Testis (tissue), 2 donors: ENCODE results near the gene MAIP1.

Experiments
- CTCF ChIP-seq, 3 experiments: fragments of 450-650 bp in 2 of 3; fragments of 200-600 bp in 1 of 3; sonication (generic) in 1 of 3; IDR thresholded peaks; one replicate each; pipeline ENCODE4 v1.5.1; 2016 to 2019; ENCODE audit warnings: antibody characterized with exemption in 3 of 3, mild to moderate bottlenecking in 2 of 3, moderate library complexity in 1 of 3
- POLR2A ChIP-seq: fragments of 450-650 bp; IDR thresholded peaks from one replicate; pipeline ENCODE4 v1.6.1; 2017; ENCODE audit warnings: antibody characterized with exemption, mild to moderate bottlenecking, moderate library complexity

DNA sequence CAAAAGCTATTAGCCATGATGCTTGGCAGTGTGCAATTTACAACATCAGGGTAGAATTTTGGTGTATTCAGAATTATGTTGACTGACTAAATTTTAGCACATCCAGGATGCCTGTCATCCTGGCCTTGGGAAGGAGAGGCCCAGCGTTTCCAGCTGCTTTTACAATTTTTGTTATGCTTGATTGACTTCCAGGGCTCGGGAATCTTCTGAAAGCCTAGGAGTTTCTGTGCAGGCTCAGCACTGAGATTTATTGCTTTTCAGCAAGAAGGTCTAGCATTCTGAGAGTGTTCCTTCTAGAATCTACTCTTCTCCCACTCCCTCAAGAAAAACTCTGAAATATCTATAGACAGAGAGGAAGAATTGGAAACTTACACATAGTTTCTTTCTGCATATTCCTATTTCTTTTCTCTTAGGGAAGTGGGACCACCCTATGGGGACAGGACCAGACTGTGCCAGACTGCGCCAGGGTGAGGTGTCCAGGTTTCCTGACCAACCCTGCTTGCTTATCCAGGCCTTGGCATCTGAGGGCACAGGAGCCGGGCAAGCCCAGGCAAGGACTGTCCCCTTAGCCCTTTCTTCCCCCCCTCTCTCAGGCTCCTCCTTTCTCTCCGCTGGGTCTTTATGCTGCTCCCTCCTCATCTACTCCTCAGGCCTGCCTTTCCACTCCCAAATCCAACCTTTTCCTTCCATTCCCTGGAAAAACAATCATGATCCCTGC is 26.9 kb downstream of the MAIP1 start:
- TF ChIP-seq CTCF (IDR thresholded peaks at IDR 0.05) (no peak), POLR2A (no peak)
